IMR-90 (cell line): Measurements from ENCODE around the gene PVALEF. TPM values are rescaled to one million over a fixed set of nuclear protein-coding genes. Genes with fewer than 3 reads are reported as not detected.

Source experiments
- ATAC-seq: fragments of 200-7000 bp; cut with Tn5 transposase; 2 replicates; pipeline ENCODE4 v1.9.1; 2020; ENCODE audit warnings: low read depth, mild to moderate bottlenecking, moderate library complexity
- BruUV-seq: library from RNA; stranded (reverse); fragments of 400-500 nt; replicated peaks from 2 replicates; lab custom pipeline; 2021; lab: Mats Ljungman, UMichigan
- CTCF ChIA-PET: fragments of 300-600 bp; formaldehyde crosslinking; extraction: SDS; loops from one replicate; lab custom pipeline; 2021; ENCODE audit warnings: antibody characterized with exemption; lab: Yijun Ruan, JAX
- POLR2A ChIA-PET: fragments of 300-600 bp; sonication (Branson Sonifier 250); formaldehyde crosslinking; loops from one replicate; lab custom pipeline; 2022; ENCODE audit warnings: antibody characterized with exemption; ENCODE audit not compliant: unreplicated experiment; lab: Charles Lee
- DNase-seq: peaks from one replicate; pipeline ENCODE4 v3.0.0; 2013
- H2AFZ ChIP-seq: replicated peaks from 2 replicates; pipeline ENCODE3; 2013; ENCODE audit warnings: low read length, mild to moderate bottlenecking; ENCODE audit not compliant: poor library complexity
- H2AK5ac ChIP-seq: 2 replicates; pipeline ENCODE4 v1.6.1; 2013; ENCODE audit warnings: low read depth, low read length, inconsistent platforms
- H2AK9ac ChIP-seq: replicated peaks from 2 replicates; pipeline ENCODE3; 2013; ENCODE audit warnings: mild to moderate bottlenecking, low read depth, low read length, moderate library complexity; ENCODE audit not compliant: poor library complexity
- H2BK120ac ChIP-seq: 2 replicates; pipeline ENCODE4 v1.6.1; 2013; ENCODE audit warnings: low read depth, low read length, inconsistent platforms
- H2BK15ac ChIP-seq: 3 replicates; pipeline ENCODE4 v1.6.1; 2013; ENCODE audit warnings: low read depth, low read length, inconsistent platforms
- H2BK20ac ChIP-seq: 2 replicates; pipeline ENCODE4 v1.6.1; 2013; ENCODE audit warnings: low read depth, mild to moderate bottlenecking, inconsistent platforms, low read length, moderate library complexity
- H2BK5ac ChIP-seq: 2 replicates; pipeline ENCODE4 v1.6.1; 2013; ENCODE audit warnings: mild to moderate bottlenecking, low read depth, low read length, inconsistent platforms; ENCODE audit not compliant: poor library complexity, severe bottlenecking
- H3K14ac ChIP-seq: replicated peaks from 2 replicates; pipeline ENCODE4 v1.6.1; 2013; ENCODE audit warnings: low read depth, low read length, inconsistent platforms
- H3K18ac ChIP-seq: 2 replicates; pipeline ENCODE4 v1.6.1; 2013; ENCODE audit warnings: low read depth, low read length, control low read depth
- H3K23ac ChIP-seq: 2 replicates; pipeline ENCODE4 v1.6.1; 2013; ENCODE audit warnings: low read depth, low read length, inconsistent platforms
- H3K27ac ChIP-seq: 2 replicates; pipeline ENCODE4 v1.5.1; 2013; ENCODE audit warnings: mild to moderate bottlenecking, control low read depth, low read length; ENCODE audit not compliant: insufficient read depth
- H3K27me3 ChIP-seq: 2 replicates; pipeline ENCODE4 v1.6.1; 2013; ENCODE audit warnings: low read length; ENCODE audit not compliant: control insufficient read depth, insufficient read depth
- H3K36me3 ChIP-seq: 2 replicates; pipeline ENCODE4 v1.6.1; 2013; ENCODE audit warnings: low read length, mixed read lengths; ENCODE audit not compliant: control insufficient read depth, insufficient read depth
- H3K4ac ChIP-seq: 2 replicates; pipeline ENCODE4 v1.6.1; 2013; ENCODE audit warnings: low read depth, low read length, inconsistent platforms
- H3K4me1 ChIP-seq: 2 replicates; pipeline ENCODE4 v1.6.1; 2013; ENCODE audit warnings: low read length, mixed read lengths; ENCODE audit not compliant: control insufficient read depth, insufficient read depth
- H3K4me2 ChIP-seq: 2 replicates; pipeline ENCODE4 v1.6.1; 2013; ENCODE audit warnings: low read depth, mild to moderate bottlenecking, control low read depth, low read length, moderate library complexity
- H3K4me3 ChIP-seq: 2 replicates; pipeline ENCODE4 v1.5.1; 2013; ENCODE audit warnings: low read depth, mild to moderate bottlenecking, control low read depth, low read length, moderate library complexity; ENCODE audit not compliant: insufficient read depth
- H3K56ac ChIP-seq: 2 replicates; pipeline ENCODE4 v1.6.1; 2013; ENCODE audit warnings: low read length, inconsistent platforms; ENCODE audit not compliant: insufficient read depth; ENCODE audit errors: extremely low read depth
- H3K79me1 ChIP-seq, 2 experiments: 2 replicates each; pipeline ENCODE4 v1.6.1; 2013; ENCODE audit warnings: low read length in 2 of 2, inconsistent platforms in 1 of 2, low read depth in 1 of 2
- H3K9ac ChIP-seq: 2 replicates; pipeline ENCODE4 v1.6.1; 2013; ENCODE audit warnings: low read depth, low read length, control low read depth
- H3K9me1 ChIP-seq: 2 replicates; pipeline ENCODE4 v1.6.1; 2013; ENCODE audit warnings: low read length, inconsistent platforms; ENCODE audit not compliant: insufficient read depth
- H3K9me3 ChIP-seq: 2 replicates; pipeline ENCODE4 v1.6.1; 2013; ENCODE audit warnings: low read length; ENCODE audit not compliant: control insufficient read depth, insufficient read depth
- H4K20me1 ChIP-seq: 2 replicates; pipeline ENCODE4 v1.6.1; 2013; ENCODE audit warnings: low read length, inconsistent platforms; ENCODE audit not compliant: insufficient read depth
- H4K5ac ChIP-seq: 2 replicates; pipeline ENCODE4 v1.6.1; 2013; ENCODE audit warnings: mild to moderate bottlenecking, low read depth, low read length, control low read depth
- H4K8ac ChIP-seq, 2 experiments: 2 replicates each; pipeline ENCODE4 v1.6.1; 2013; ENCODE audit warnings: low read depth in 2 of 2, low read length in 2 of 2, control low read depth in 1 of 2, inconsistent platforms in 1 of 2
- H4K91ac ChIP-seq: 2 replicates; pipeline ENCODE4 v1.6.1; 2013; ENCODE audit warnings: low read depth, low read length, inconsistent platforms; ENCODE audit not compliant: insufficient read depth
- BHLHE40 ChIP-seq: fragments of 150-350 bp; IDR thresholded peaks from 2 replicates; pipeline ENCODE4 v1.6.1; 2016; ENCODE audit warnings: mild to moderate bottlenecking, low read depth, low read length
- CEBPB ChIP-seq: IDR thresholded peaks from 2 replicates; pipeline ENCODE4 v1.6.1; 2012; ENCODE audit warnings: low read depth, low read length, improper control_type of control experiment
- FOS ChIP-seq: fragments of 150-350 bp; IDR thresholded peaks from 2 replicates; pipeline ENCODE4 v1.6.1; 2016; ENCODE audit warnings: low read depth, low read length
- MAZ ChIP-seq: IDR thresholded peaks from 2 replicates; pipeline ENCODE4 v1.6.1; 2012; ENCODE audit warnings: low read depth, mild to moderate bottlenecking, low read length, improper control_type of control experiment, moderate library complexity, borderline replicate concordance
- POLR2A ChIP-seq: IDR thresholded peaks from 2 replicates; pipeline ENCODE4 v1.6.1; 2012; ENCODE audit warnings: mild to moderate bottlenecking, low read depth, low read length
- RAD21 ChIP-seq: IDR thresholded peaks from 2 replicates; pipeline ENCODE4 v1.6.1; 2012; ENCODE audit warnings: low read length, improper control_type of control experiment
- SMC3 ChIP-seq: fragments of 150-350 bp; IDR thresholded peaks from 2 replicates; pipeline ENCODE4 v1.6.1; 2016; ENCODE audit warnings: low read depth, mild to moderate bottlenecking, antibody characterized with exemption, low read length, moderate library complexity
- WGBS, 2 experiments: methylation state at CpG; one replicate each; pipeline versions ENCODE4 v1.1.5 to v1.1.7; 2013; ENCODE audit warnings: missing lambda C conversion rate in 2 of 2; ENCODE audit not compliant: insufficient read length in 1 of 2; ENCODE audit errors: extremely low coverage in 2 of 2; 5-methylcytosine and 5-hydroxymethylcytosine counted together
- dilution Hi-C: fragments of 300-500 bp; cut with HindIII; formaldehyde crosslinking; loops from one replicate; pipeline ENCODE4 v1.14.3; 2018; ENCODE audit warnings: low sequenced_read_pairs; ENCODE audit not compliant: unreplicated experiment
- in situ Hi-C: fragments of 300-500 bp; cut with MboI; formaldehyde crosslinking; loops from 3 replicates; pipeline ENCODE4 v1.14.3; 2019; ENCODE audit warnings: low sequenced_read_pairs, inconsistent platforms, mixed read lengths
- intact Hi-C: fragments of 100-400 bp; cut with micrococcal nuclease; formaldehyde crosslinking; loops from 2 replicates; pipeline ENCODE4 v1.10.0; 2022
- polyA plus RNA-seq, 3 experiments: library from polyadenylated mRNA; depleted of rRNA; stranded (reverse); fragments of >200 nt; gene quantifications; 2 replicates each; pipeline ENCODE4 v1.2.3, GENCODE V29; 2012; ENCODE audit warnings: low replicate concordance in 1 of 3
- total RNA-seq: library from RNA; depleted of rRNA; stranded (reverse); fragments of >200 nt; gene quantifications from 2 replicates; pipeline ENCODE4 v1.2.3, GENCODE V29; 2012
- TF ChIP-seq, protein P1 (sequence below): fragments of 150-350 bp; IDR thresholded peaks from 2 replicates; pipeline ENCODE4 v1.6.1; 2016; ENCODE audit warnings: low read depth, mild to moderate bottlenecking, low read length, moderate library complexity, borderline replicate concordance

The PVALEF gene
- total and polyA plus RNA-seq, 2 of the 4 experiments (the other 2 are of a cell fraction) = not detected

GRCh38 chr17:81218991-81219390, 53.7 kb downstream of the PVALEF start:
- H3K4me3 ChIP-seq = no peak overlapping the region
- no peak overlapping the region for H2BK120ac ChIP-seq
- H4K5ac ChIP-seq = no peak overlapping the region
- peaks cover 11 to 23% of the 10 kb centered on the region in 2 experiments; a peak in 3 of 4 replicates for H3K79me1 ChIP-seq
- H4K8ac ChIP-seq = no peak overlapping the region
- H3K4me2 ChIP-seq = no peak overlapping the region
- no peak for ATAC-seq
- H4K91ac ChIP-seq = no peak overlapping the region
- H3K23ac ChIP-seq = no peak overlapping the region
- H2BK5ac ChIP-seq = no peak overlapping the region
- no peak overlapping the region for H3K14ac ChIP-seq
- no peak overlapping the region for H3K56ac ChIP-seq
- ChIA-PET POLR2A (no interaction called here), CTCF (no interaction called here)
- DNase-seq = no peak
- H2AFZ ChIP-seq = no peak overlapping the region
- no peak overlapping the region for H2AK5ac ChIP-seq
- no peak overlapping the region for H3K4ac ChIP-seq
- TF ChIP-seq RAD21 = no peak
- no peak for TF ChIP-seq BHLHE40
- no peak for TF ChIP-seq MAZ
- TF ChIP-seq SMC3 = no peak
- TF ChIP-seq FOS = no peak
- TF ChIP-seq, protein P1, sequence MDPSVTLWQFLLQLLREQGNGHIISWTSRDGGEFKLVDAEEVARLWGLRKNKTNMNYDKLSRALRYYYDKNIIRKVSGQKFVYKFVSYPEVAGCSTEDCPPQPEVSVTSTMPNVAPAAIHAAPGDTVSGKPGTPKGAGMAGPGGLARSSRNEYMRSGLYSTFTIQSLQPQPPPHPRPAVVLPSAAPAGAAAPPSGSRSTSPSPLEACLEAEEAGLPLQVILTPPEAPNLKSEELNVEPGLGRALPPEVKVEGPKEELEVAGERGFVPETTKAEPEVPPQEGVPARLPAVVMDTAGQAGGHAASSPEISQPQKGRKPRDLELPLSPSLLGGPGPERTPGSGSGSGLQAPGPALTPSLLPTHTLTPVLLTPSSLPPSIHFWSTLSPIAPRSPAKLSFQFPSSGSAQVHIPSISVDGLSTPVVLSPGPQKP = no peak
- no peak for TF ChIP-seq POLR2A
- no peak for TF ChIP-seq CEBPB
- BruUV-seq = no TSS peak
- no peak overlapping the region for H3K27ac ChIP-seq
- in situ Hi-C loops (no loop called here), dilution Hi-C loops (no loop called here), intact Hi-C loops (no loop called here)
- H3K9me3 ChIP-seq = no peaks in the 10 kb centered on the region
- H4K20me1 ChIP-seq = no peaks in the 10 kb centered on the region
- H2AK9ac ChIP-seq = no peak overlapping the region
- peaks cover 8% of the 10 kb centered on the region; the same call in 1 of the 2 replicates for H3K4me1 ChIP-seq
- H2BK20ac ChIP-seq = no peak overlapping the region
- H3K36me3 ChIP-seq = peaks cover 5% of the 10 kb centered on the region; the same call in 1 of the 2 replicates
- no peaks in the 10 kb centered on the region for H3K27me3 ChIP-seq
- H3K9me1 ChIP-seq = no peaks in the 10 kb centered on the region; the same call in none of the 2 replicates
- H3K9ac ChIP-seq = no peak overlapping the region
- WGBS, 2 experiments = no CpG with 5 or more reads among the region's 11 CpGs
- H3K18ac ChIP-seq = no peak overlapping the region
- H2BK15ac ChIP-seq = no peak overlapping the region
